OCI-LY1 (cell line): ENCODE results near the gene FKBP9.

Experiments used
- H2AFZ ChIP-seq: fragments of 200-600 bp; sonication (generic), shearing (Covaris generic); 2 replicates; pipeline ENCODE4 v1.6.0; 2014; ENCODE audit warnings: antibody characterized with exemption, mild to moderate bottlenecking, low read length
- H3F3A ChIP-seq: fragments of 200-600 bp; sonication (generic), shearing (Covaris generic); 2 replicates; pipeline ENCODE4 v1.6.0; 2014; ENCODE audit warnings: mild to moderate bottlenecking, antibody characterized with exemption, low read length, moderate library complexity; ENCODE audit not compliant: insufficient read depth
- H3K27ac ChIP-seq: fragments of 200-600 bp; sonication (generic); 2 replicates; pipeline ENCODE4 v1.5.1; 2014; ENCODE audit warnings: low read length, mixed run types, mild to moderate bottlenecking, low read depth; ENCODE audit not compliant: poor library complexity, severe bottlenecking
- H3K27me3 ChIP-seq: fragments of 200-600 bp; sonication (generic); 2 replicates; pipeline ENCODE4 v1.6.0; 2014; ENCODE audit warnings: antibody characterized with exemption, mild to moderate bottlenecking, low read length, moderate library complexity; ENCODE audit not compliant: insufficient read depth
- H3K36me3 ChIP-seq: fragments of 200-600 bp; sonication (generic); 2 replicates; pipeline ENCODE4 v1.6.1; 2014; ENCODE audit warnings: mild to moderate bottlenecking, antibody characterized with exemption, low read length, moderate library complexity, mixed read lengths; ENCODE audit not compliant: insufficient read depth
- H3K4me1 ChIP-seq: fragments of 200-600 bp; sonication (generic); 2 replicates; pipeline ENCODE4 v1.5.1; 2014; ENCODE audit warnings: mild to moderate bottlenecking, low read length, moderate library complexity; ENCODE audit not compliant: insufficient read depth, severe bottlenecking
- H3K4me2 ChIP-seq: fragments of 200-600 bp; sonication (generic), shearing (Covaris generic); 2 replicates; pipeline ENCODE4 v1.6.1; 2014; ENCODE audit warnings: low read length
- H3K4me3 ChIP-seq: fragments of 200-600 bp; sonication (generic); 2 replicates; pipeline ENCODE4 v1.5.1; 2014; ENCODE audit warnings: low read length, low read depth, mild to moderate bottlenecking, mixed read lengths; ENCODE audit not compliant: poor library complexity, severe bottlenecking
- H3K79me2 ChIP-seq: fragments of 200-600 bp; shearing (Covaris generic); 2 replicates; pipeline ENCODE4 v1.6.1; 2016; ENCODE audit warnings: mixed run types, low read length, mixed read lengths; ENCODE audit not compliant: insufficient read depth
- H3K9ac ChIP-seq: fragments of 200-600 bp; sonication (generic), shearing (Covaris generic); 2 replicates; pipeline ENCODE4 v1.6.1; 2014; ENCODE audit warnings: mild to moderate bottlenecking, low read length, mixed read lengths
- H3K9me2 ChIP-seq: fragments of 200-600 bp; sonication (generic), shearing (Covaris generic); 2 replicates; pipeline ENCODE4 v1.6.1; 2014; ENCODE audit warnings: low read depth, mild to moderate bottlenecking, low read length, mixed read lengths
- H3K9me3 ChIP-seq: fragments of 200-600 bp; shearing (Covaris generic); 2 replicates; pipeline ENCODE4 v1.6.1; 2014; ENCODE audit warnings: low read length, mixed read lengths
- H4K20me1 ChIP-seq: fragments of 200-600 bp; sonication (generic), shearing (Covaris generic); 2 replicates; pipeline ENCODE4 v1.6.0; 2016; ENCODE audit warnings: mild to moderate bottlenecking, low read length; ENCODE audit not compliant: insufficient read depth
- EZH2 ChIP-seq: fragments of 200-600 bp; sonication (generic), shearing (Covaris generic); IDR thresholded peaks from 2 replicates; pipeline ENCODE4 v1.8.0; 2017; ENCODE audit warnings: borderline replicate concordance, mixed run types, mild to moderate bottlenecking, antibody characterized with exemption, low read length, moderate library complexity, mixed read lengths
- TF ChIP-seq, protein P1 (sequence below): fragments of 200-600 bp; sonication (generic), shearing (Covaris generic); IDR thresholded peaks from 2 replicates; pipeline ENCODE4 v1.5.1; 2017; ENCODE audit warnings: mild to moderate bottlenecking, antibody characterized with exemption, low read length, moderate library complexity, mixed read lengths

FKBP9 gene

DNA sequence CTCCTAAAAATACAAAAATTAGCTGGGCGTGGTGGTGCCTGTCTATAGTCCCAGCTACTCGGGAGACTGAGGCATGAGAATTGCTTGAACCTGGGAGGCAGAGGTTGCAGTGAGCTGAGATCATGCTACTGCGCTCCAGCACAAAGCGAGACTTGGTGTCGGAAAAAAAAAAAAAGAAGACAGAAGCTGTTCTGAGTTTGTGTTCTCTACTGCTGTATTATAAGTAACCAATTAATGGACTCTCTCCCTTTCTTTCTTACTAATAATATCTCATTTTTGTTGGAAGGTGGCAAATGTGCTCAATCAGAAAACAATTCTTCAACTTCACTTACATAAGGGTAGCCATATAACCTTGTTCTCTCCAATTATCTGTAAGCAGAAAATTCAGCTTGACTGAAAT, 97.9 kb downstream of the FKBP9 start:
- peaks cover 77% of the 10 kb centered on the region for H3K79me2 ChIP-seq

More for the DNA sequence above, 97.9 kb downstream of the FKBP9 start:
- Histone ChIP-seq H3K4me1 (peaks cover 48% of the 10 kb centered on the region), H2AFZ (no peak overlapping the region), H3K9me3 (no peaks in the 10 kb centered on the region), H3F3A (peaks cover 2% of the 10 kb centered on the region; the same call in 1 of the 2 replicates), H4K20me1 (no peaks in the 10 kb centered on the region; the same call in 1 of the 2 replicates), H3K4me2 (no peak overlapping the region), H3K36me3 (peaks cover 30% of the 10 kb centered on the region), H3K27ac (no peak overlapping the region), H3K27me3 (no peaks in the 10 kb centered on the region), H3K4me3 (no peak overlapping the region), H3K9ac (no peak overlapping the region), H3K9me2 (no peaks in the 10 kb centered on the region)
- TF ChIP-seq, protein P1, sequence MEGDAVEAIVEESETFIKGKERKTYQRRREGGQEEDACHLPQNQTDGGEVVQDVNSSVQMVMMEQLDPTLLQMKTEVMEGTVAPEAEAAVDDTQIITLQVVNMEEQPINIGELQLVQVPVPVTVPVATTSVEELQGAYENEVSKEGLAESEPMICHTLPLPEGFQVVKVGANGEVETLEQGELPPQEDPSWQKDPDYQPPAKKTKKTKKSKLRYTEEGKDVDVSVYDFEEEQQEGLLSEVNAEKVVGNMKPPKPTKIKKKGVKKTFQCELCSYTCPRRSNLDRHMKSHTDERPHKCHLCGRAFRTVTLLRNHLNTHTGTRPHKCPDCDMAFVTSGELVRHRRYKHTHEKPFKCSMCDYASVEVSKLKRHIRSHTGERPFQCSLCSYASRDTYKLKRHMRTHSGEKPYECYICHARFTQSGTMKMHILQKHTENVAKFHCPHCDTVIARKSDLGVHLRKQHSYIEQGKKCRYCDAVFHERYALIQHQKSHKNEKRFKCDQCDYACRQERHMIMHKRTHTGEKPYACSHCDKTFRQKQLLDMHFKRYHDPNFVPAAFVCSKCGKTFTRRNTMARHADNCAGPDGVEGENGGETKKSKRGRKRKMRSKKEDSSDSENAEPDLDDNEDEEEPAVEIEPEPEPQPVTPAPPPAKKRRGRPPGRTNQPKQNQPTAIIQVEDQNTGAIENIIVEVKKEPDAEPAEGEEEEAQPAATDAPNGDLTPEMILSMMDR = no peak
- no peak for TF ChIP-seq EZH2
